GM23338 (cell line): ENCODE results near the gene FCER2. TPM values are rescaled to one million over a fixed set of nuclear protein-coding genes. Genes with fewer than 3 reads are reported as not detected.

Source experiments
- ATAC-seq: fragments of 200-7000 bp; cut with Tn5 transposase; 3 replicates; pipeline ENCODE4 v1.9.1; 2020
- DNase-seq: peaks from one replicate; pipeline ENCODE4 v3.0.0-alpha.2; 2015; ENCODE audit warnings: low spot score
- H2AFZ ChIP-seq: fragments of 200-600 bp; sonication (generic); 2 replicates; pipeline ENCODE4 v1.8.0; 2016; ENCODE audit warnings: antibody characterized with exemption, mild to moderate bottlenecking, moderate library complexity
- H3F3A ChIP-seq: fragments of 200-600 bp; sonication (generic); replicated peaks from 2 replicates; pipeline ENCODE4 v1.8.0; 2017; ENCODE audit warnings: antibody characterized with exemption, mixed run types, low read depth
- H3K27ac ChIP-seq: fragments of 200-600 bp; sonication (generic); 2 replicates; pipeline ENCODE4 v1.6.1; 2016; ENCODE audit warnings: low read depth
- H3K27me3 ChIP-seq: fragments of 200-600 bp; sonication (generic); 2 replicates; pipeline ENCODE4 v1.8.0; 2016; ENCODE audit warnings: mild to moderate bottlenecking, mixed run types, moderate library complexity; ENCODE audit not compliant: insufficient read depth
- H3K36me3 ChIP-seq: fragments of 200-600 bp; sonication (generic); 2 replicates; pipeline ENCODE4 v1.8.0; 2016; ENCODE audit warnings: mild to moderate bottlenecking; ENCODE audit not compliant: insufficient read depth
- H3K4me1 ChIP-seq: fragments of 200-600 bp; sonication (generic); 2 replicates; pipeline ENCODE4 v1.8.0; 2016; ENCODE audit warnings: mild to moderate bottlenecking, moderate library complexity; ENCODE audit not compliant: insufficient read depth
- H3K4me2 ChIP-seq: fragments of 200-600 bp; sonication (generic); 2 replicates; pipeline ENCODE4 v1.7.1; 2017; ENCODE audit warnings: mixed run types
- H3K4me3 ChIP-seq: fragments of 200-600 bp; sonication (generic); 2 replicates; pipeline ENCODE4 v1.6.1; 2016; ENCODE audit warnings: mixed run types
- H3K79me2 ChIP-seq: fragments of 200-600 bp; sonication (generic); replicated peaks from 2 replicates; pipeline ENCODE4 v1.8.0; 2017; ENCODE audit warnings: mild to moderate bottlenecking; ENCODE audit not compliant: insufficient read depth
- H3K9me2 ChIP-seq: fragments of 200-600 bp; sonication (generic); 2 replicates; pipeline ENCODE4 v1.8.0; 2017; ENCODE audit not compliant: insufficient read depth
- H4K20me1 ChIP-seq: fragments of 200-600 bp; sonication (generic); replicated peaks from 2 replicates; pipeline ENCODE4 v1.8.0; 2017; ENCODE audit warnings: mild to moderate bottlenecking; ENCODE audit not compliant: insufficient read depth
- H3K27ac Mint-ChIP-seq: 2 replicates; pipeline ENCODE4 v1.8.0; 2020; ENCODE audit warnings: inconsistent platforms, mild to moderate bottlenecking, moderate library complexity, mixed read lengths
- H3K27me3 Mint-ChIP-seq: 3 replicates; pipeline ENCODE4 v1.8.0; 2022; ENCODE audit warnings: low read depth, mild to moderate bottlenecking, moderate library complexity, mixed read lengths, inconsistent platforms; ENCODE audit not compliant: insufficient read depth, poor library complexity
- H3K36me3 Mint-ChIP-seq: 3 replicates; pipeline ENCODE4 v1.8.0; 2021; ENCODE audit warnings: low read depth, mild to moderate bottlenecking, inconsistent platforms, moderate library complexity, mixed read lengths
- H3K4me1 Mint-ChIP-seq: 3 replicates; pipeline ENCODE4 v1.8.0; 2020; ENCODE audit warnings: mild to moderate bottlenecking, inconsistent platforms, mixed read lengths
- H3K4me3 Mint-ChIP-seq: 3 replicates; pipeline ENCODE4 v1.8.0; 2021; ENCODE audit warnings: moderate library complexity, mild to moderate bottlenecking, inconsistent platforms, mixed read lengths
- H3K9me3 Mint-ChIP-seq: 3 replicates; pipeline ENCODE4 v1.8.0; 2020; ENCODE audit warnings: moderate library complexity, mild to moderate bottlenecking, inconsistent platforms, mixed read lengths
- CREB1 ChIP-seq: fragments of 250-450 bp; sonication (Bioruptor Pico); IDR thresholded peaks from 2 replicates; pipeline ENCODE4 v1.5.0; 2020; ENCODE audit warnings: low read depth, mild to moderate bottlenecking, moderate library complexity
- JUNB ChIP-seq: IDR thresholded peaks from one replicate; pipeline ENCODE4 v1.6.1; 2016; ENCODE audit warnings: antibody characterized with exemption; ENCODE audit not compliant: unreplicated experiment
- POLR2AphosphoS5 ChIP-seq: IDR thresholded peaks from 2 replicates; pipeline ENCODE4 v1.6.1; 2016; ENCODE audit warnings: antibody characterized with exemption, low read depth
- REST ChIP-seq: IDR thresholded peaks from one replicate; pipeline ENCODE4 v1.6.1; 2018; ENCODE audit warnings: antibody characterized with exemption; ENCODE audit not compliant: unreplicated experiment
- STAT1 ChIP-seq: IDR thresholded peaks from one replicate; pipeline ENCODE4 v1.6.1; 2016; ENCODE audit warnings: antibody characterized with exemption; ENCODE audit not compliant: unreplicated experiment
- ZNF114 ChIP-seq: fragments of 250-450 bp; sonication (Bioruptor Pico); IDR thresholded peaks from 2 replicates; pipeline ENCODE4 v1.5.0; 2020; ENCODE audit warnings: mild to moderate bottlenecking, moderate library complexity
- ZNF462 ChIP-seq: fragments of 250-450 bp; sonication (Bioruptor Pico); IDR thresholded peaks from 2 replicates; pipeline ENCODE4 v1.5.0; 2020; ENCODE audit warnings: mild to moderate bottlenecking, moderate library complexity
- polyA plus RNA-seq: library from polyadenylated mRNA; unstranded; fragments of >200 nt; fragmentation: Nextera tagmentation; extraction: Ambion mirVana; gene quantifications from 2 replicates; pipeline ENCODE4 v1.2.1, GENCODE V29; 2016
- total RNA-seq: library from RNA; depleted of rRNA; stranded (reverse); fragments of >200 nt; shearing (Covaris generic); gene quantifications from 2 replicates; pipeline ENCODE4 v1.2.3, GENCODE V29; 2014
- TF ChIP-seq, protein P1 (sequence below), 2 experiments: fragments of 200-600 bp in 1 of 2; sonication (generic) in 1 of 2; conservative IDR thresholded peaks; 2 replicates each; pipeline versions ENCODE4 v1.5.1 to v1.6.1; 2016 to 2017; ENCODE audit warnings: antibody characterized with exemption in 2 of 2, low read depth in 2 of 2, mild to moderate bottlenecking in 2 of 2, moderate library complexity in 1 of 2

The FCER2 gene
- total and polyA plus RNA-seq, 2 experiments from 2014 or later = 0.29 TPM; not detected in 1

GRCh38 chr19:7737215-7737614 lies 35.3 kb upstream of the FCER2 start:
- TF ChIP-seq POLR2AphosphoS5 = no peak
- TF ChIP-seq CREB1 (CRISPR knock-in tag) = no peak
- no peak for TF ChIP-seq ZNF114 (CRISPR knock-in tag)
- Histone ChIP-seq H3K4me3 (no peak overlapping the region), H3K79me2 (no peaks in the 10 kb centered on the region), H3K27ac (no peak overlapping the region), H3K4me2 (no peak overlapping the region), H4K20me1 (no peaks in the 10 kb centered on the region), H3K9me2 (no peaks in the 10 kb centered on the region), H2AFZ (peak overlapping the region; percentile 56; the same call in 1 of the 2 replicates), H3K36me3 (no peaks in the 10 kb centered on the region), H3F3A (no peaks in the 10 kb centered on the region), H3K27me3 (peaks cover 4% of the 10 kb centered on the region; the same call in 1 of the 2 replicates), H3K4me1 (no peaks in the 10 kb centered on the region)
- DNase-seq (peak; percentile 23), ATAC-seq (no peak)
- Mint-ChIP-seq H3K4me3 (no peak overlapping the region), H3K4me1 (peaks cover 4% of the 10 kb centered on the region; the same call in 1 of the 3 replicates), H3K27me3 (peaks cover under 1% of the 10 kb centered on the region), H3K27ac (no peak overlapping the region), H3K36me3 (no peaks in the 10 kb centered on the region), H3K9me3 (no peaks in the 10 kb centered on the region; the same call in 2 of the 3 replicates)

GRCh38 chr19:7736148-7736547 lies 34.2 kb upstream of the FCER2 start:
- no peaks in the 10 kb centered on the region for H3F3A ChIP-seq
- H2AFZ ChIP-seq = no peak overlapping the region
- ATAC-seq (no peak), DNase-seq (no peak)
- no peaks in the 10 kb centered on the region for H3K79me2 ChIP-seq
- no peak for TF ChIP-seq ZNF114 (CRISPR knock-in tag)
- TF ChIP-seq JUNB = no peak
- TF ChIP-seq, protein P1, sequence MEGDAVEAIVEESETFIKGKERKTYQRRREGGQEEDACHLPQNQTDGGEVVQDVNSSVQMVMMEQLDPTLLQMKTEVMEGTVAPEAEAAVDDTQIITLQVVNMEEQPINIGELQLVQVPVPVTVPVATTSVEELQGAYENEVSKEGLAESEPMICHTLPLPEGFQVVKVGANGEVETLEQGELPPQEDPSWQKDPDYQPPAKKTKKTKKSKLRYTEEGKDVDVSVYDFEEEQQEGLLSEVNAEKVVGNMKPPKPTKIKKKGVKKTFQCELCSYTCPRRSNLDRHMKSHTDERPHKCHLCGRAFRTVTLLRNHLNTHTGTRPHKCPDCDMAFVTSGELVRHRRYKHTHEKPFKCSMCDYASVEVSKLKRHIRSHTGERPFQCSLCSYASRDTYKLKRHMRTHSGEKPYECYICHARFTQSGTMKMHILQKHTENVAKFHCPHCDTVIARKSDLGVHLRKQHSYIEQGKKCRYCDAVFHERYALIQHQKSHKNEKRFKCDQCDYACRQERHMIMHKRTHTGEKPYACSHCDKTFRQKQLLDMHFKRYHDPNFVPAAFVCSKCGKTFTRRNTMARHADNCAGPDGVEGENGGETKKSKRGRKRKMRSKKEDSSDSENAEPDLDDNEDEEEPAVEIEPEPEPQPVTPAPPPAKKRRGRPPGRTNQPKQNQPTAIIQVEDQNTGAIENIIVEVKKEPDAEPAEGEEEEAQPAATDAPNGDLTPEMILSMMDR (conservative IDR thresholded peaks at IDR 0.05; ENCODE audit: low read depth in 2 of 2) = no peak
- TF ChIP-seq CREB1 (CRISPR knock-in tag) = no peak
- TF ChIP-seq ZNF462 (CRISPR knock-in tag) = no peak
- no peak for TF ChIP-seq POLR2AphosphoS5
- TF ChIP-seq REST = no peak
- no peak for TF ChIP-seq STAT1
- no peaks in the 10 kb centered on the region for H3K36me3 ChIP-seq
- H3K4me1 ChIP-seq = no peaks in the 10 kb centered on the region
- H4K20me1 ChIP-seq = no peaks in the 10 kb centered on the region
- H3K27ac ChIP-seq = no peak overlapping the region
- no peak overlapping the region for H3K4me2 ChIP-seq
- H3K36me3 Mint-ChIP-seq = no peaks in the 10 kb centered on the region
- peaks cover 6% of the 10 kb centered on the region; the same call in 2 of the 3 replicates for H3K4me1 Mint-ChIP-seq
- H3K27ac Mint-ChIP-seq = no peak overlapping the region
- no peak overlapping the region for H3K4me3 Mint-ChIP-seq
- peaks cover 12% of the 10 kb centered on the region for H3K27me3 Mint-ChIP-seq
- H3K27me3 ChIP-seq = peaks cover 14% of the 10 kb centered on the region
- H3K9me2 ChIP-seq = no peaks in the 10 kb centered on the region
- H3K4me3 ChIP-seq = no peak overlapping the region
- H3K9me3 Mint-ChIP-seq = no peaks in the 10 kb centered on the region
